Ecto neural progenitor cell (in vitro differentiated cells): ENCODE measurements around the gene ACSM2B.
"Not testable (repeated sequence)": the region's sequence is repeated elsewhere in the genome, so short reads cannot be mapped to it uniquely, and the experiment has no call there.

ENCODE experiments used
- DNase-seq: peaks from one replicate; pipeline ENCODE4 v3.0.0-alpha.2; 2018; ENCODE audit warnings: low spot score

Gene ACSM2B

DNA sequence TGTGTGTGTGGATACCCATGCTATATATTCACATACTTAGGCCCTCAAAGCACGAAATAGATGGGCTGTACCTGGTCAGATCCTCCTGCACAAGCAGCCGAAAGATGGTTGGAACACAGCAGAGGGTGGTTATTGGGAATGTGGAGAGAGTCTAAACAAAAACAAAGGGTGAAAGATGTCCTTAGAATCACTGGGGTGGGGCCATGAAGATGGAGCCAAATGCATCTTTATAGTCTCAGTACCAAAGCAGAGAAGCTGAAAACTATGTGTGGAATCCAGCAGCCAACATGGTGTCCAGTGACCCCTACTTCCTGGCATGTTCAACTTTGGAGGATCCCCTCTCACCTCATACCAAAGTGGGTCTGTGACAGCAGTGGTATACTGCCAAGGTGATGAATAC lies 19.5 kb upstream of the ACSM2B start:
- DNase-seq: not testable (repeated sequence)

GRCh38 chr16:20595068-20595467 lies 18.9 kb upstream of the ACSM2B start:
- DNase-seq: not testable (repeated sequence)

DNA sequence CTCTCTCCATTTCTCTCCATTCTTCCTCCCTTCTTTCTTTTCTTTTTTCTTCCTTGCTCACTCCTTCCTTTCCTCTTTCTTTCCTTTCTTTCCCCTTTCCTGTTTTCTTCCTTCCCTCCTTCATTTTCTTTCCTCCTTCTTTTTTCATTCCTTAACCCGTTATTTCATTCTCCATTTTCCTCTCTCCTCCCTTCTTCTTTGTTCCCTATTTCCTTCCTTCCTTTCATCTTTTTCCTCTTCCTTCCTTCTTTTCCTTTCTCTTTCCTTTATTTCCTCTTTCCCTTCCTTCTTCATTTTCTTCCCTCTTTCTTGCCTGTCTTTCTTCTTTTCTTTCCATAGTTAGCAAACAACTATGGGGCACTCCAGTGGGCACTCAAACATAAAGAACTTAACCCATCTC lies 16.6 kb upstream of the ACSM2B start:
- not testable (repeated sequence) for DNase-seq

- DNase-seq: not testable (repeated sequence)
Observed at GRCh38 chr16:20589486-20589885, 13.3 kb upstream of the ACSM2B start.

DNA sequence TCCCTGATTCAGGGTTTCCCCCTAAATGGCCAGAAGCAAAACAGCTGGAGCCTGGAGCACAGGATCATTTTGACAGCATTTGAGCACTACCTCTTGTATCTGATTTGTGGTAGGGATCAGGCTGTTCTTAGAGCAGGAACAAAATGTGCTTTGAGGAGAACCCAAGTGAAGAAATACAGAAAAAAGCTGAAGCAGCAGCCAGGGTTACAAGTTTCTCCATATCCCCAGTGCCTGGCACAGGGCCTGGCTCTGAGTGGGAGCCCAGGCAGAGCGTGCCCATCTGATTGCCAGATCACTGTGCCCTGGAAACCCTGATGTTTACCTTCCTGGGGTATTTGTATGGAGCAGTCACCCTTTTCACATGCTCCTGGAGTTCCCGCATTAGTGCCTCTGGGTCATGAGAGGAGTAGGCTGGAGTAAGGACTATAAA lies 11.5 kb upstream of the ACSM2B start:
- not testable (repeated sequence) for DNase-seq

DNA sequence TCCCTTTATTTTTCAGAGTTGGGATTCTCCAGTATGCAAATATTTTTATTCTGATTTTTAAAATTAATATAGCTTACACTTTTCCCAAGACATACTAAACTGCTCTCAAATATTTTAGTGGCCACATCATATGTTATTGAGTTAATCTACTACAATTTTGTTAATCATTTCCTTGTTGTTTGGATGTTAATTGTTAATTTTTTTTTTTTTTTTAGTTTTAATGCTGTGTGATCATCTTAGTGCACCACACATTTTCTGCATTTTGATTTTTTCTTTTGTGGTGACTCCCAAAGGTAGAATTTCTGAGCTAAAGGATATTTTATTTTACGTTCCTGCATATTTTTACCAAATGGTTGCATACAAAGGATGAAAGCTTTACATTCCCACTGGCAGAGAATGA lies 10.5 kb upstream of the ACSM2B start:
- DNase-seq: not testable (repeated sequence)

DNA sequence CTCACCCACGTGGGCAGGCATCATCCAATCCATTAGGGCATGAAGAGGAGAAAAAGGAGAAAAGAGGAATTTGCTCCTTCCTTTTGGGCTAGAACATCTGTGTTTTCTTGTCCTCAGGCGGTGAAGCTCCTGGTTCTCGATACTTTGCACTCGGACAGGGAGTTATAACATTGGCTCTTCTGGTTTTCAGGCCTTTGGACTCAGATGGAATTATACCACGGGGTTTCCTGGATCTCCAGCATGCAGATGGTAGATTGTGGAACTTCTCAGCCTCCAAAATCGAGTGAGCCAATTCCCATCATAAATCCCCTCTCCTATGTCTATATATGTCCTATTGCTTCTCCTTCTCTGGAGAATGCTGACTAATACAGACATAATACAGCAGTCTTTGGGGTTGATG lies 9.9 kb upstream of the ACSM2B start:
- DNase-seq: not testable (repeated sequence)

DNA sequence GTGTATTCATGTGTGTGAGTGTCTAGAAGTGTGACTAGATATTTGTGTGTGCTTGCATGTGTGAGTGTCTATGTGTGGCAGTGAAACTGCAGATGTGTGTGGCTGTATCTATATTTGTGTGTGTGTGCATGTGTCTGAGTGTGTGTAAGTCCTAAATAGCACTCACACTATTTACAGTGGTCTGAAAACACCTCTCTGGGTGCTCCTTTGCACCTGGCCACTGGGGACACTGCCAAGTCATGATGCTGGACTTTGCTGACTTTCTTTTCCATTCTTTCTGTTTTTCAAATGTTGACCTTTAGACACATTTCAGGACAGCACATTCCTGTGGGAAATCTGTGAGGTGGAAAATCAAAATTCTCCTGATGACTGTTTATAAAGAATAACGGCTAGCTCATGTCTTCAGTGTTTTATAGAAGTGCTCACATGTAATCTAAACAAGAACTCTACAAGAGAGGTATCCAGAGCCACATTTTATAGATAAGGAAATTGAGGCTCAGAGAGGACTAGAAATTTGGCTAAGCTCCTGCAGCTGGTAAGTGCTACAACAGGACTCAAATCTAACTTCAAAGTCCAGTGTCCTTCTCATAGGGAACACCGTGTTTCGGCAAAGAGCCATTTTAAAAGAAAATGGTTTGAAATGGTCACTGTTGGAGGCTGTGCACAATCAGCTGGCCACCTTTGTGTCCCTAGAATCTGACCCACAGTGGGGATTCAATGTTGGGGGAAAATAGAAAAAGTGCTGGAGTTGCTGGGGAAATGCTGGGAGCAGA lies 4.5 kb upstream of the ACSM2B start:
- DNase-seq: not testable (repeated sequence)

- DNase-seq: not testable (repeated sequence)
Observed at GRCh38 chr16:20578091-20578490, 1.9 kb upstream of the ACSM2B start.

GRCh38 chr16:20569117-20569651 lies 7.0 kb downstream of the ACSM2B start:
- DNase-seq: not testable (repeated sequence)

DNA sequence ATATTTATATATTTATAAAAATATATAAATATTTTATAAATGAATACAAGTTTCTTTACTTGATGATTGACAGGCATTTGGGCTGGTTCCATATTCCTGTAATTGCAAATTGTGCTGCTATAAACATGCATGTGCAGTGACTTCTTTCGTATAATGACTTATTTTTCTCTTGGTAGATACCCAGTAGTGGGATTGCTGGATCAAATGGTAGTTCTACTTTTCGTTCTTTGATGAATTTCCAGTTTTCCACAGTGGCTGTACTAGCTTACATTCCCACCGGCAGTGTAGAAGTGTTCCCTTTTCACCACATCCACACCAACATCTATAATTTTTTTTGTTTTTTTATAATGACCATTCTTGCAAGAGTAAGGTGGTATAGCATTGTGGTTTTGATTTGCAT lies 7.8 kb downstream of the ACSM2B start:
- no peak for DNase-seq

- no peak for DNase-seq
Observed at GRCh38 chr16:20566864-20567263, 9.3 kb downstream of the ACSM2B start.

DNA sequence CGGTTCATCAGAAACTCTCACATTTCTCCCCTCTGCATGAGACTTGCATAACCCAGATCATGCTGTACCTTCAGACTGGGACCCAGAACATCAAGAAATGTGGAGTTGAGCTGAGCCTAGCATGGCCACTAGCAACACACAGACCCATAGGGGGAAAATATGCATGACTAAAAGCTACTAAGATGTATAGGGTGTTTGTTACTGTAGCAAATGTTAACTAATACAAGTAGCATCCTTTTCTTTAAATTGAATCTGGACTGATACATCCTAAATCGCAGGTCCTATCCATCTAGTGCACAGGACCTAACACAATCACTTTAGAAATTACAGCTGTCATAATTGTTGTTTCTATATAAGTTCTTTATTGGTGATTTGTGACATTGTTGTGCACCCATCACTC lies 10.8 kb downstream of the ACSM2B start:
- not testable (repeated sequence) for DNase-seq

GRCh38 chr16:20564218-20564617 lies 11.9 kb downstream of the ACSM2B start:
- DNase-seq: not testable (repeated sequence)

GRCh38 chr16:20555628-20556027 lies 20.5 kb downstream of the ACSM2B start:
- not testable (repeated sequence) for DNase-seq

DNA sequence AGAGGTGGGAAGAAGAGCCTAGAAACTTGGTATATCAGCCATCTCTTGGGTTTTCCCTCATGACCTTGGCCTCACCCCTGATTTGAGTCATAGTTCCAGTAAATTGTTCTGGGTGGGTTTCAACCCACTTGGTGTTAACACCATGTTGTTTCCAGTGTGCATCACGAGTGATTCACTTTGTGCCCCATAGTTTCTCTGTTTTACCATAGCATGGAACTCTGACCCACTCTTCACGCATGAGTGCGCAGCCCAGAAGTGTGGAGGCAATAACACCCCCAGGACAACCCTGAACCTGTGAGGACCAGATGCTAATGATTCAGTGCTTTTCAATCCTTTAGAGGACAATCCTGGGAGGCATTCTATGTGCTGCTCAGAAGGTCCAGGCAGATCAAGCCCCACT lies 21.5 kb downstream of the ACSM2B start:
- DNase-seq: not testable (repeated sequence)

DNA sequence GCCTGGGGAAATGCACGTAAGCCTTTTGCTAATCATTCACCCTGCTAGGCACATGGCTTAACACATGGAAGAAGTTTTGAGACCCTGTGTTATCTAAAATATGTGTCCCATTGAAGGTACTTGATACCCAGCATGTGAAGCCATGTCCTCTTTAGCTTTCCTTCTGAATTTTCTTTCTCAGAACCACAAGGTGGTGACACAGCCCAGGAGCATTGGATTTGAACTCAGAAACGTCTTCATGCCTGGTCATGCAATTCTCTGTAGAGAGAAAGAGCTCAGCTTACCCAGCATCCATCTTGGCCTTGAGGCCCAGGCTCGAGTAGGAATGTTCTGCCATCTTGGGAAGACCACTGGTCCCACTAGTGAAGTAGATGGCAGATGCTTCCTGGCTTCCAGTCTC lies 22.7 kb downstream of the ACSM2B start:
- not testable (repeated sequence) for DNase-seq

GRCh38 chr16:20546951-20547350 lies 29.2 kb downstream of the ACSM2B start:
- not testable (repeated sequence) for DNase-seq

DNA sequence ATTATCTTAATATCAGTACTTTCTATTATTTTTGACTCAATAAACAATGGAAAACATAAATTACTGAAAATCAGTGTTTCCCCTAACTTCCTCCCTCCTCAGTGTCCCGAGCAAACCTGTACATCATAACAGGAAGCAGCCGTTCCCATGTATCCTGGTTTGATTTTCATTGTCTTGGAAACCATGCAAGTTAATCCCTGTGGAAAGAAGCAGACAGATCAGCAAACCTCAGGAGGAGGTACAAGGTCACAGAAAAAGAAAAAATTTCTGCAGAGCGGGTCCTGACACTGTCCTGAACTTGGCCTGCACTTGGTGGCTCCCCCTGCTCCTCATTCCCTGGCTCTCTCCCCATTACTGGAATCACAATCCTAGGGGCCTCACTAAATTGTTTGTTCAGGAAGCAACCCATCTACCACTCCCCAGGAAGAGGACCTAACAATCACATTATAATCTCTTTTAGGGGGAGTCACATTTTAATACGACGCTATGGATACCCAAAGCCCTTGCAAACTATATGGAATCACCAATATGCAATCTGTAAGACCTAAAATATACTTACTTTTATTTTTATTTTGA lies 29.8 kb downstream of the ACSM2B start:
- not testable (repeated sequence) for DNase-seq

GRCh38 chr16:20540603-20541316 lies 35.4 kb downstream of the ACSM2B start:
- not testable (repeated sequence) for DNase-seq

DNA sequence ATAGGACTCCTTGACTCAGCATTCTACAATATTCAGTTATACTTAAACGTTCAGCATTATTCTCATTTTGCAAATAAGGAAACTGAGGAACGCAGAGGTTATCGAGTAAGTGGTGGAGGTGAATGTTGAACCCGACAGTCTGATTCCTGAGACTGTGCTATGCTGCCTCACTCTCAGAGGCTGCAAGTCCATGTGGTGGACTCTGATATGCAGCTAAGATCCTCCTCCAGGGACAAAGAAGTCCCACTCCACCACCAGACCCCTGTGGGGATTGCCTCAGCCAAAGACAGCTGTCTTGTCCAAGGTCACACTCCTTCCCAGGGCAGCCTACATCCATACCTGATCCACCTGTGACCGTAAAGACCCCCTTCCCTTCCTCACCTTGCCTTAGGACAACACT lies 37.5 kb downstream of the ACSM2B start:
- DNase-seq: no peak

GRCh38 chr16:20538181-20538580 lies 38.0 kb downstream of the ACSM2B start:
- no peak for DNase-seq

GRCh38 chr16:20536669-20537068 lies 39.5 kb downstream of the ACSM2B start:
- DNase-seq: not testable (repeated sequence)
